CD14-positive monocyte (primary cell): Measurements from ENCODE around the gene PRR30. TPM values are rescaled to one million over a fixed set of nuclear protein-coding genes. Genes with fewer than 3 reads are reported as not detected.
"Not testable (repeated sequence)": the region's sequence is repeated elsewhere in the genome, so short reads cannot be mapped to it uniquely, and the experiment has no call there.

Experiments used
- DNase-seq, 3 donors: peaks; one replicate each; pipeline ENCODE4 v3.0.0-alpha.2; 2011 to 2022
- H2AFZ ChIP-seq: 2 replicates; pipeline ENCODE4 v1.6.0; 2012; ENCODE audit warnings: mild to moderate bottlenecking, low read depth, low read length, inconsistent platforms; ENCODE audit not compliant: insufficient read depth, poor library complexity, severe bottlenecking
- H3K27ac ChIP-seq, 2 donors: 1 replicate in 1 of 2; 2 replicates in 1 of 2; pipeline ENCODE4 v1.5.1; 2012 to 2013; ENCODE audit warnings: low read length in 2 of 2, control low read depth in 1 of 2, inconsistent platforms in 1 of 2, low read depth in 1 of 2, mild to moderate bottlenecking in 1 of 2
- H3K27me3 ChIP-seq, 2 donors: one replicate each; pipeline versions ENCODE4 v1.6.0 to v1.6.1; 2011 to 2013; ENCODE audit warnings: low read length in 2 of 2; ENCODE audit not compliant: control insufficient read depth in 2 of 2, insufficient read depth in 2 of 2
- H3K36me3 ChIP-seq, 2 donors: replicated peaks in 1 of 2; 1 replicate in 1 of 2; 2 replicates in 1 of 2; pipeline versions ENCODE4 v1.5.1 to v1.6.1; 2012 to 2013; ENCODE audit warnings: low read length in 2 of 2, control low read depth in 1 of 2, inconsistent platforms in 1 of 2, mild to moderate bottlenecking in 1 of 2; ENCODE audit not compliant: insufficient read depth in 2 of 2, control insufficient read depth in 1 of 2
- H3K4me1 ChIP-seq, 2 donors: 1 replicate in 1 of 2; 2 replicates in 1 of 2; pipeline versions ENCODE4 v1.5.1 to v1.6.1; 2012 to 2013; ENCODE audit warnings: low read length in 2 of 2, control low read depth in 1 of 2, inconsistent platforms in 1 of 2, mild to moderate bottlenecking in 1 of 2, moderate library complexity in 1 of 2; ENCODE audit not compliant: insufficient read depth in 2 of 2, control insufficient read depth in 1 of 2
- H3K4me2 ChIP-seq: replicated peaks from 2 replicates; pipeline ENCODE3; 2012; ENCODE audit warnings: low read length, moderate library complexity, mild to moderate bottlenecking; ENCODE audit not compliant: poor library complexity, severe bottlenecking; ENCODE audit errors: extremely low read depth
- H3K4me3 ChIP-seq, 3 experiments: fragments of 200-600 bp in 1 of 3; sonication (generic) in 1 of 3; replicated peaks in 1 of 3; 1 replicate in 2 of 3; 2 replicates in 1 of 3; pipeline ENCODE4 v1.5.1; 2011 to 2013; ENCODE audit warnings: low read length in 3 of 3, mild to moderate bottlenecking in 3 of 3, control low read depth in 2 of 3, low read depth in 2 of 3, inconsistent platforms in 1 of 3, moderate library complexity in 1 of 3
- H3K79me2 ChIP-seq: 2 replicates; pipeline ENCODE4 v1.6.0; 2012; ENCODE audit warnings: mild to moderate bottlenecking, control low read depth, inconsistent platforms, low read length, moderate library complexity; ENCODE audit not compliant: insufficient read depth
- H3K9ac ChIP-seq: 2 replicates; pipeline ENCODE4 v1.6.0; 2017; ENCODE audit warnings: low read length, mild to moderate bottlenecking; ENCODE audit not compliant: insufficient read depth, poor library complexity, severe bottlenecking
- H3K9me3 ChIP-seq, 2 donors: replicated peaks in 1 of 2; 1 replicate in 1 of 2; 2 replicates in 1 of 2; pipeline versions ENCODE4 v1.5.1 to v1.6.1; 2012 to 2013; ENCODE audit warnings: low read length in 2 of 2, control low read depth in 1 of 2; ENCODE audit not compliant: control insufficient read depth in 1 of 2, insufficient read depth in 1 of 2
- H4K20me1 ChIP-seq: 2 replicates; pipeline ENCODE4 v1.6.0; 2012; ENCODE audit warnings: mild to moderate bottlenecking, low read length, control low read depth, moderate library complexity; ENCODE audit not compliant: insufficient read depth
- H3K27ac Mint-ChIP-seq, 7 donors: one replicate each; pipeline ENCODE4 v1.8.0; 2020; ENCODE audit warnings: mild to moderate bottlenecking in 7 of 7, mixed read lengths in 7 of 7, moderate library complexity in 6 of 7, inconsistent platforms in 2 of 7
- H3K27me3 Mint-ChIP-seq, 3 donors: one replicate each; pipeline ENCODE4 v1.8.0; 2021 to 2022; ENCODE audit warnings: low read depth in 3 of 3, mild to moderate bottlenecking in 3 of 3, mixed read lengths in 3 of 3, moderate library complexity in 3 of 3, inconsistent platforms in 1 of 3
- H3K36me3 Mint-ChIP-seq, 2 donors: one replicate each; pipeline ENCODE4 v1.8.0; 2020; ENCODE audit warnings: mixed read lengths in 2 of 2, inconsistent platforms in 1 of 2, mild to moderate bottlenecking in 1 of 2
- H3K4me1 Mint-ChIP-seq: one replicate; pipeline ENCODE4 v1.8.0; 2020; ENCODE audit warnings: mild to moderate bottlenecking, mixed read lengths
- H3K4me3 Mint-ChIP-seq, 2 donors: one replicate each; pipeline ENCODE4 v1.8.0; 2020; ENCODE audit warnings: mild to moderate bottlenecking in 2 of 2, mixed read lengths in 2 of 2, moderate library complexity in 1 of 2
- H3K9me3 Mint-ChIP-seq, 7 donors: one replicate each; pipeline ENCODE4 v1.8.0; 2020 to 2022; ENCODE audit warnings: mixed read lengths in 7 of 7, mild to moderate bottlenecking in 6 of 7, moderate library complexity in 6 of 7, inconsistent platforms in 2 of 7
- CTCF ChIP-seq: fragments of 200-600 bp; IDR thresholded peaks from one replicate; pipeline ENCODE4 v1.8.0; 2022; ENCODE audit warnings: antibody characterized with exemption, mild to moderate bottlenecking
- WGBS: methylation state at CpG from one replicate; pipeline ENCODE4 v1.1.5; 2013; ENCODE audit warnings: missing lambda C conversion rate; ENCODE audit not compliant: insufficient coverage; 5-methylcytosine and 5-hydroxymethylcytosine counted together
- intact Hi-C, 2 donors: fragments of 100-400 bp; cut with micrococcal nuclease; formaldehyde crosslinking; loops; one replicate each; pipeline versions ENCODE4 v1.15.0 to v1.15.1; 2023
- polyA plus RNA-seq, 3 donors: library from polyadenylated mRNA; depleted of rRNA in 1 of 3; unstranded in 2 of 3; stranded (reverse) in 1 of 3; fragments of 300-500 nt in 2 of 3; fragments of >200 nt in 1 of 3; fragmentation: Illumina TruSeq in 2 of 3; gene quantifications; 1 replicate in 2 of 3; 2 replicates in 1 of 3; pipeline ENCODE4 v1.2.3, GENCODE V29; 2012 to 2021

The PRR30 gene
- polyA plus RNA-seq, 3 donors = not detected

- Histone ChIP-seq H3K9ac (peak overlapping the region; percentile 83), H3K4me3 (peak overlapping the region; percentile 59 to 79 (median 70)), H3K36me3 (no peaks in the 10 kb centered on the region), H3K27ac (peak overlapping the region; percentile 87 to 90), H3K4me2 (peak overlapping the region; percentile 76), H3K79me2 (no peaks in the 10 kb centered on the region), H2AFZ (peak overlapping the region; percentile 90), H3K9me3 (no peaks in the 10 kb centered on the region), H3K27me3 (peaks cover 12 to 22% of the 10 kb centered on the region in 2 donors), H4K20me1 (no peaks in the 10 kb centered on the region), H3K4me1 (peaks cover 33 to 38% of the 10 kb centered on the region in 2 donors)
- H3K9me3 Mint-ChIP-seq = peaks cover 0 to 7% (median 5%) of the 10 kb centered on the region in 7 donors
- intact Hi-C loops = no loop called here
- WGBS = 94% methylated on average over 4 of the region's 7 CpGs
- no peak for DNase-seq
- peaks cover 34% of the 10 kb centered on the region for H3K4me1 Mint-ChIP-seq
- peaks cover 3 to 4% of the 10 kb centered on the region in 2 donors for H3K36me3 Mint-ChIP-seq
- H3K27ac Mint-ChIP-seq = peak overlapping the region; percentile 96 to 98 (median 97)
- TF ChIP-seq CTCF = no peak
- peak overlapping the region; percentile 91 to 96 for H3K4me3 Mint-ChIP-seq
- peaks cover 19 to 23% (median 22%) of the 10 kb centered on the region in 3 donors for H3K27me3 Mint-ChIP-seq
Observed at GRCh38 chr2:27122791-27123190, 16.4 kb downstream of the PRR30 start.

GRCh38 chr2:27121906-27122305, 17.3 kb downstream of the PRR30 start:
- H3K27ac ChIP-seq = peak overlapping the region; percentile 0 to 87
- peak overlapping the region; percentile 90 for H2AFZ ChIP-seq
- no peak overlapping the region for H3K9ac ChIP-seq
- peak; percentile 32 to 52 (median 50) for DNase-seq
- 18% methylated on average over 2 of the region's 2 CpGs for WGBS
- Mint-ChIP-seq H3K4me1 (peaks cover 34% of the 10 kb centered on the region), H3K36me3 (peaks cover 3 to 4% of the 10 kb centered on the region in 2 donors), H3K27ac (peak overlapping the region; percentile 96 to 98 (median 97)), H3K27me3 (peaks cover 23 to 28% (median 27%) of the 10 kb centered on the region in 3 donors), H3K9me3 (peaks cover 0 to 7% (median 5%) of the 10 kb centered on the region in 7 donors), H3K4me3 (peak overlapping the region; percentile 45 to 64)
- peak overlapping the region; percentile 76 for H3K4me2 ChIP-seq
- intact Hi-C loops = no loop called here
- no peaks in the 10 kb centered on the region for H4K20me1 ChIP-seq
- H3K4me1 ChIP-seq = peaks cover 33 to 38% of the 10 kb centered on the region in 2 donors
- H3K79me2 ChIP-seq = no peaks in the 10 kb centered on the region
- H3K27me3 ChIP-seq = peaks cover 12 to 29% of the 10 kb centered on the region in 2 donors
- no peaks in the 10 kb centered on the region for H3K9me3 ChIP-seq
- H3K36me3 ChIP-seq = no peaks in the 10 kb centered on the region
- no peak for TF ChIP-seq CTCF
- H3K4me3 ChIP-seq = no peak overlapping the region

- H2AFZ ChIP-seq = peak overlapping the region; percentile 78
Observed at GRCh38 chr2:27119330-27119670, 19.9 kb downstream of the PRR30 start.

More at GRCh38 chr2:27119330-27119670, 19.9 kb downstream of the PRR30 start:
- WGBS = 91% methylated on average over 8 of the region's 8 CpGs
- H3K4me1 Mint-ChIP-seq = peaks cover 34% of the 10 kb centered on the region
- Histone ChIP-seq H3K27me3 (peaks cover 12 to 29% of the 10 kb centered on the region in 2 donors), H3K4me1 (peaks cover 33 to 38% of the 10 kb centered on the region in 2 donors), H3K4me3 (peak overlapping the region in 1 of 3 experiments; percentile 72), H3K4me2 (peak overlapping the region; percentile 79), H3K9ac (peak overlapping the region; percentile 43)
- H3K36me3 Mint-ChIP-seq, H3K36me3 ChIP-seq, DNase-seq, H3K79me2 ChIP-seq, H3K9me3 ChIP-seq, H4K20me1 ChIP-seq, H3K27ac ChIP-seq, H3K9me3 Mint-ChIP-seq, intact Hi-C loops: not testable (repeated sequence)
- peaks cover 23 to 30% (median 27%) of the 10 kb centered on the region in 3 donors for H3K27me3 Mint-ChIP-seq
- H3K4me3 Mint-ChIP-seq = peak overlapping the region; percentile 73 to 93
- H3K27ac Mint-ChIP-seq = peak overlapping the region in 2 of 7 donors; percentile 26 to 73
